Skeletal muscle tissue (tissue), 4 donors: ENCODE data around the gene REN. TPM values are rescaled to one million over a fixed set of nuclear protein-coding genes. Genes with fewer than 3 reads are reported as not detected.

Experiments used
- H3K27ac ChIP-seq: one replicate; pipeline ENCODE4 v1.7.0; 2013; ENCODE audit warnings: mild to moderate bottlenecking, low read depth, low read length, inconsistent platforms
- H3K27me3 ChIP-seq, 3 donors: one replicate each; pipeline ENCODE4 v1.7.0; 2013; ENCODE audit warnings: low read length in 3 of 3; ENCODE audit not compliant: control insufficient read depth in 3 of 3, insufficient read depth in 3 of 3
- H3K36me3 ChIP-seq, 3 donors: one replicate each; pipeline ENCODE4 v1.7.0; 2013; ENCODE audit warnings: low read length in 3 of 3; ENCODE audit not compliant: control insufficient read depth in 3 of 3, insufficient read depth in 3 of 3
- H3K4me1 ChIP-seq, 3 donors: one replicate each; pipeline ENCODE4 v1.7.0; 2013; ENCODE audit warnings: low read length in 3 of 3, mild to moderate bottlenecking in 3 of 3; ENCODE audit not compliant: control insufficient read depth in 3 of 3, insufficient read depth in 3 of 3
- H3K4me3 ChIP-seq, 3 donors: one replicate each; pipeline ENCODE4 v1.7.0; 2013; ENCODE audit warnings: low read length in 3 of 3
- H3K9ac ChIP-seq, 3 donors: one replicate each; pipeline ENCODE4 v1.7.0; 2013; ENCODE audit warnings: low read length in 3 of 3, mild to moderate bottlenecking in 3 of 3, moderate library complexity in 2 of 3, low read depth in 1 of 3
- H3K9me3 ChIP-seq, 3 donors: one replicate each; pipeline ENCODE4 v1.7.0; 2013; ENCODE audit warnings: low read length in 3 of 3; ENCODE audit not compliant: control insufficient read depth in 3 of 3
- total RNA-seq: library from RNA; depleted of rRNA; stranded (reverse); fragments of >200 nt; gene quantifications from one replicate; pipeline ENCODE4 v1.2.3, GENCODE V29; 2014
- donor health status: Osteomylitis.

The REN gene
- total RNA-seq, 1 donor from 2014 or later, result not detected

DNA sequence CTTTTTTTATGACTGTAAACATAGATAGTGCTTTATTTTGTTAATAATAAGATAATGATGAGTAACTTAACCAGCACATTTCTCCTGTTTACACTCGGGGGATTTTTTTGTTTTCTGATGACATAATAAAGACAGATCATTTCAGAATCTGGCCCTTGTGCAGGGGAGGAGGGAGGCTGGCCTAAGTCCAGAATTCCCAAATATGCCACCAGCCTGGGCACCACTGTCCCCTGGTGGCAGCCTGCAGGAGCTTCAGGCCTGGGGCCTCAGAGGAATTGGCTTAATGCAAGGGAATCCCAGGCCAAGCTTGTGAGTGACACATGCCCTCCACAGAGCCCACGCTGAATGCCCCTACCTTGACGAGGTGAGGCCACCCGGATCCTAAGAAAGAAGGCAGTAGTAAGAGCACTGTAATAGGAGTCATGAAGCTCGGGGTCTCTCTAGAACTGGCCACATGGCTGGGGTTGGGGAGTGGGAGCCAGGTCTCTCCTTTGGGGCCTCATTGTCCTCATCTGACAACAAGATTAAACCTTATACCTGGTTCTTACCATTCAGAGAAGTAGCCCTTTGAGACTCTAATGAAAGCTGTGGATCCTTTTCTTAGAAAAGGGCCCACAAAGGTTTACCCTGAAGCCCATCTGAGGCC lies 38.4 kb downstream of the REN start:
- Histone ChIP-seq H3K27ac (no peak overlapping the region), H3K9ac (no peak overlapping the region), H3K4me3 (no peak overlapping the region), H3K36me3 (peaks cover 20 to 27% (median 25%) of the 10 kb centered on the region in 3 donors), H3K27me3 (no peaks in the 10 kb centered on the region), H3K9me3 (no peaks in the 10 kb centered on the region), H3K4me1 (peaks cover 21 to 40% (median 31%) of the 10 kb centered on the region in 3 donors)

DNA sequence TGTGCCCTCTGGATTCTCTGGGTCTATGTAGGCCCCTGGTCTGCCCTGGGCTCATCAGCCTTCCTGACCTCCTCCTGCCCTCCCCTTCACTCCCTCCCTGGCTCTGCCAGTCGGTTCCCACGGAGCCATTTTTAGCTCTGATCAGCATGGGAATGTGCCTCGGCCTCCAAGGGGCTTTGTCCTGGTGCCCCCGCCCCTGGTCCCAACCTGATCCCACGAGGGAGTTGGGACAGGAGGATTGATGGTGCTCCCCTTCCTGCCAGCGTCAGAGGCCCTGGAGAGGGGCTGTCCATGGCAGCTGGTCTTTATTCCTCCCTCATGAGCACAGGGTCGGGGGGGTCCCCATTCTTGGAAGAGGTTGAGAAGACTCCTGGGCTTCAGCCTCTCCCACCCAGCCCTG lies 39.2 kb downstream of the REN start:
- Histone ChIP-seq H3K27ac (no peak overlapping the region), H3K4me3 (no peak overlapping the region), H3K36me3 (peaks cover 26 to 31% (median 30%) of the 10 kb centered on the region in 3 donors), H3K27me3 (no peaks in the 10 kb centered on the region), H3K9me3 (no peaks in the 10 kb centered on the region), H3K4me1 (peaks cover 21 to 40% (median 31%) of the 10 kb centered on the region in 3 donors), H3K9ac (no peak overlapping the region)

DNA sequence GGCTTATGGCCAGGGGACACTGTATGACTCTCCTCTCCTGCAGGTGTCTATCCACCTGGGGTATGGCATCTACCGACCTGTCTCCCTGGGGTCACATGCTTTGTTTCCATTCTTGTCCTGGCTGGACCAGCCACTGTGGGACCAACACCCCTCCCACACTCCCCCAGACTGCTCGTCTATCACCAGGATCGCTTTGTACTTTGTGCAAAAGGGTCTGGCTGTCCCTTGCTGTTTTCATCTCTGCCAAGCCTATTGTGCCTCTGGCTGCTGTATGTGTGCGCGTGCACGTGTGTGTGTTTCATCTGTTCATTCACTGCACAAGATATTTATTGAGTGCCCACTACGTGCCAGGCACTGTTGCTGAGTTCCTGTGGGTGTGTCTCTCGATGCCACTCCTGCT lies 39.8 kb downstream of the REN start:
- Histone ChIP-seq H3K27me3 (no peaks in the 10 kb centered on the region), H3K4me3 (no peak overlapping the region), H3K36me3 (peaks cover 31 to 32% (median 31%) of the 10 kb centered on the region in 3 donors), H3K9me3 (no peaks in the 10 kb centered on the region), H3K4me1 (peaks cover 21 to 39% (median 28%) of the 10 kb centered on the region in 3 donors), H3K9ac (peak overlapping the region in 1 of 3 donors; percentile 3), H3K27ac (no peak overlapping the region)

DNA sequence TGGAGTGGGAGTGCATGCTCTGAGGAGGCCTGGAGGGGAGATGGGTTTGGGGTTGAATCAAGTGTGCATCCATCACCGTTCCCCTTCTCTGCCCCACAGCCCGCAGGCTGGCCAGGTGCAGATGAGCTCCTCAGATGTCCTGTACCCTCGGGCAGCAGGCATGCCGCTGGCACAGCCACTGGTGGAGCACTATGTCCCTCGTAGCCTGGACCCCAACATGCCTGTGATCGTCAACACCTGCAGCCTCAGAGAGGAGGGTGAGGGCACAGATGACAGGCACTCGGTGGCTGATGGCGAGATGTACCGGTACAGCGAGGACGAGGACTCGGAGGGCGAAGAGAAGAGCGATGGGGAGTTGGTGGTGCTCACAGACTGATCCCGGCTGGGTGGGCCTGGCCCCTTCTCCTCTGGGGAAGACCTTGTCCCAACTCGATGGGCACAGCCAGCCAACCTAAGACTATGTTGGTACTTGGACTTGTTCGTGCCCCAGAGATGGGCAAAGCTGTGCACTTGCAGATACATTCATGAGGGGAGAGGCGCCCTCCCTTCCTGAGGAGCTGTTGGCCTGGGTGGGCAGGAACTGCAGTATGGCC lies 40.3 kb downstream of the REN start:
- no peaks in the 10 kb centered on the region for H3K9me3 ChIP-seq
- H3K27me3 ChIP-seq, result no peaks in the 10 kb centered on the region
- no peak overlapping the region for H3K27ac ChIP-seq
- peak overlapping the region in 1 of 3 donors; percentile 3 for H3K9ac ChIP-seq
- peaks cover 21 to 35% (median 23%) of the 10 kb centered on the region in 3 donors for H3K4me1 ChIP-seq
- peaks cover 31 to 34% (median 31%) of the 10 kb centered on the region in 3 donors for H3K36me3 ChIP-seq
- no peak overlapping the region for H3K4me3 ChIP-seq

DNA sequence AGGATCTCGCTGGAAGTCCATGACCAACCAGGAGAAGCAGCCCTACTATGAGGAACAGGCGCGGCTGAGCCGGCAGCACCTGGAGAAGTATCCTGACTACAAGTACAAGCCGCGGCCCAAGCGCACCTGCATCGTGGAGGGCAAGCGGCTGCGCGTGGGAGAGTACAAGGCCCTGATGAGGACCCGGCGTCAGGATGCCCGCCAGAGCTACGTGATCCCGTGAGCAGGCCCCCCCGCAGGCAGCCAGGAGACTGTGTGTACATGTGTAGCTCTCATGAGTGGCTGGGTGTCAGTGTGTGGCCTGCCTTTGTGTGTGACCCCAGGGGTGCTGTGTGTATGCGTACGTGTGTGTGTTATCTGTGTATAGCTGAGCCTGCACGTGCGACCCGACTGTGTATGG lies 41.5 kb downstream of the REN start:
- Histone ChIP-seq H3K9ac (no peak overlapping the region), H3K27ac (no peak overlapping the region), H3K4me3 (no peak overlapping the region), H3K9me3 (no peaks in the 10 kb centered on the region), H3K27me3 (no peaks in the 10 kb centered on the region), H3K36me3 (peaks cover 33 to 38% (median 37%) of the 10 kb centered on the region in 3 donors), H3K4me1 (peaks cover 21 to 33% (median 22%) of the 10 kb centered on the region in 3 donors)

DNA sequence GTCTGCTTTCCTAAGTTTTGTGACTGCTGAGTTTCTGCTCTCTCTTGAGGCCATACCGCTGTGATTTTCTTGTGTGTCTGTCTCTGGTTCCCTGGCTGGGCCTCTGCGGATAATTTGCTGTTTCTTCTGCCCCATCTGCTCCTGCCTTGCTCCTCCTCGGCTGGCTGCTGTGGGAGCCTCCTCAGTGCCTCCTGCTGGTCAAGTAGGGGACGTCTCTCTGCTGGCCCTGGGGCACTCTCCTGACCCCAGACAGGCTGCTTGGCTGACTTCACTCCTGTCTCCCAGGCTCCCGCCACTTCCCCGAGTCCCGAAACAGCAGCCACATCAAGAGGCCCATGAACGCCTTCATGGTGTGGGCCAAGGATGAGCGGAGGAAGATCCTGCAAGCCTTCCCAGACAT lies 42.8 kb downstream of the REN start:
- Histone ChIP-seq H3K27me3 (no peaks in the 10 kb centered on the region), H3K4me3 (no peak overlapping the region), H3K4me1 (peaks cover 11 to 23% (median 13%) of the 10 kb centered on the region in 3 donors), H3K9ac (no peak overlapping the region), H3K9me3 (no peaks in the 10 kb centered on the region), H3K27ac (no peak overlapping the region), H3K36me3 (peaks cover 37 to 49% (median 46%) of the 10 kb centered on the region in 3 donors)

DNA sequence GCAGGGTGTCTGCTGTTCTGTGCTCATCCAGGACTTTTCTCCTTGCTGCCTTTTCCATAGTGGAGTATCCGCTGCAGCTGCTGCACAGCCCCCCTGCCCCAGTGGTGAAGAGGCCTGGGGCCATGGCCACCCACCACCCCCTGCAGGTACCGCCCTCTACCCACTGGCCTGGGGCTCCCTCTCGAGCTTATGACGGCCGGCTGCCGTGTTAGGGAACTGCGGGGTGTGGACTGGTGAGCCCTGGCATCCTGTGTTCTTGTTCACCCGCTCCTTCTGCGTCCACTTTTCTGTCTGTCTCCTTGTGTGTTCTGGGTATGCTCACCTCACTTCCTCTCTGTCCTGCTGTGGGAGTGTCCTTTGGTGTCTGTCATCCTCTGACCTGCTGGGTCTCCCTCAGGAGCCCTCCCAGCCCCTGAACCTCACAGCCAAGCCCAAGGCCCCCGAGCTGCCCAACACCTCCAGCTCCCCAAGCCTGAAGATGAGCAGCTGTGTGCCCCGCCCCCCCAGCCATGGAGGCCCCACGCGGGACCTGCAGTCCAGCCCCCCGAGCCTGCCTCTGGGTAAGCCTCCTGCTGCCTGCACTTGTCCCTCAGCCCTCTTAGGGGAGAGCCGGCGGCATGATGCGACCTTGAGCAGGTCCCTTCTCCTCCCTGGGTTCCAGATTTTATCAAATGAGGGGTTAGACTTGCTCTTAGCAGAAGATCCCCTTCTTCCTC lies 44.1 kb downstream of the REN start:
- H3K36me3 ChIP-seq, result peaks cover 43 to 54% (median 48%) of the 10 kb centered on the region in 3 donors
- H3K9me3 ChIP-seq, result no peaks in the 10 kb centered on the region
- no peak overlapping the region for H3K4me3 ChIP-seq
- H3K9ac ChIP-seq, result no peak overlapping the region
- no peaks in the 10 kb centered on the region for H3K27me3 ChIP-seq
- H3K4me1 ChIP-seq, result peaks cover 9 to 14% (median 10%) of the 10 kb centered on the region in 3 donors
- H3K27ac ChIP-seq, result no peak overlapping the region

DNA sequence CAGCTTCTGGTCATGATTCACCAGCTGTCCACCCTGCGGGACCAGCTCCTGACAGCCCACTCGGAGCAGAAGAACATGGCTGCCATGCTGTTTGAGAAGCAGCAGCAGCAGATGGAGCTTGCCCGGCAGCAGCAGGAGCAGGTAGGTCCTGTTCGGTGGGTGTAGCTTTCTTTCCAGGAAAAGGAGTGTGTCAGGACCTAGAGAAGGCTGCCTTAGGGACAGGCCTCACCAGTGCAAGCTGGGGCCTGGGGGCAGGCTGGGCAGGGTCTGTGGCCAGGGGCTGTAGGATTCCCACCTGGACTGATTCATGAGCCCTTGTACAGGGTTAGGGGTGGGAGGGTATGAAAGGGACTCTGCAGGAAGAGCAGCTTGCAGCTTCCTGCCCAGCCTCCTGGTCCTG lies 49.6 kb downstream of the REN start:
- Histone ChIP-seq H3K9ac (no peak overlapping the region), H3K4me3 (no peak overlapping the region), H3K4me1 (peaks cover 0 to 7% (median 0%) of the 10 kb centered on the region in 3 donors), H3K27me3 (no peaks in the 10 kb centered on the region), H3K9me3 (no peaks in the 10 kb centered on the region), H3K36me3 (peaks cover 18 to 37% (median 19%) of the 10 kb centered on the region in 3 donors), H3K27ac (no peak overlapping the region)

DNA sequence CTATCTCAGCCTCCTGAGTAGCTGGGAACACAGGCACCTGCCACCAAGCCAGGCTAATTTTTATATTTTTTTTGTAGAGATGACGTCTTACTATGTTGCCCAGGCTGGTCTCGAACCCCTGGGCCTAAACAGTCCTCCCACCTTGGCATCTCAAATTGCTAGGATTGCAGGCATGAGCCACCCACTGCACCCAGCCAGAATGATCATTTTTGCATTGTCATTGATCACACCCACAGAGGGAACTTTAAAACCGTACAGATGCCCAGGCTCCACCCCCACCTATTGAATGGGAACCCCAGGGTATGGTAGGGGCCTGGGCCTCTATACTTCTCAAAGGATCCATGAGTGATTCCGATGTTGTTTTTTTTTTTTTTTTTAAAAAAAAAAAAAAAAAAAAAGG lies 51.0 kb downstream of the REN start:
- H3K36me3 ChIP-seq, result peaks cover 12 to 30% (median 18%) of the 10 kb centered on the region in 3 donors
- no peaks in the 10 kb centered on the region for H3K27me3 ChIP-seq
- peaks cover 0 to 12% (median 0%) of the 10 kb centered on the region in 3 donors for H3K4me1 ChIP-seq
- no peak overlapping the region for H3K9ac ChIP-seq
- H3K27ac ChIP-seq, result no peak overlapping the region
- H3K9me3 ChIP-seq, result no peaks in the 10 kb centered on the region
- H3K4me3 ChIP-seq, result no peak overlapping the region

DNA sequence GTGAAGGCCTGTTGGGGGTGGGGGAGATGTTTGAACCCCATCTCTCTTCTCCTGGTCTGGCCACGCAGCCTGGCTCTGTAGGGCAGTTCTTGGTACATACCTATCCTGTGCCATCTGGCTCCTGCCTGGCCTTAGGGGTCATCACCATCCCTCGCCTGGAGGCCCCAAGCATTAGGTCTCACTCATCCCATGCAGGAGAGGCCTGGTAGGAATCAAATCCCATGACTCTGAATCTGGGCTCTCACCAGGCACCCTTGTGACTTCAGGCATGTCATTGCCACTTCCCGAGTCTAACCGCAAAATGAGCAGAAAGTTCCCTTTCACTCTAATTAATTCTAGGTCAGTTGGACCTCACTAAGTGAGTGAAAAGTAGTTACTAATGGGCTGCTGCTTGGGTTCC lies 51.5 kb downstream of the REN start:
- H3K4me3 ChIP-seq, result no peak overlapping the region
- H3K9me3 ChIP-seq, result no peaks in the 10 kb centered on the region
- no peak overlapping the region for H3K9ac ChIP-seq
- peaks cover 12 to 30% (median 18%) of the 10 kb centered on the region in 3 donors for H3K36me3 ChIP-seq
- no peaks in the 10 kb centered on the region for H3K27me3 ChIP-seq
- H3K4me1 ChIP-seq, result peaks cover 0 to 12% (median 0%) of the 10 kb centered on the region in 3 donors
- no peak overlapping the region for H3K27ac ChIP-seq
